H9 (cell line): ENCODE results near the gene KIF26B. TPM values are rescaled to one million over a fixed set of nuclear protein-coding genes. Genes with fewer than 3 reads are reported as not detected.

ENCODE experiments used
- DNase-seq: peaks from one replicate; pipeline ENCODE4 v3.0.0-alpha.2; 2017
- H2AFZ ChIP-seq: one replicate; pipeline ENCODE4 v1.6.1; 2013; ENCODE audit warnings: mild to moderate bottlenecking, low read length, control low read depth, moderate library complexity
- H2AK5ac ChIP-seq: 2 replicates; pipeline ENCODE4 v1.6.1; 2013; ENCODE audit warnings: low read length, control low read depth, mixed read lengths; ENCODE audit not compliant: insufficient read length
- H2BK120ac ChIP-seq: one replicate; pipeline ENCODE4 v1.6.1; 2013; ENCODE audit warnings: low read depth, mild to moderate bottlenecking, low read length, control low read depth, inconsistent platforms; ENCODE audit not compliant: poor library complexity, severe bottlenecking
- H2BK12ac ChIP-seq: 2 replicates; pipeline ENCODE4 v1.6.1; 2013; ENCODE audit warnings: low read length, control low read depth, mixed read lengths, low read depth; ENCODE audit not compliant: insufficient read length
- H2BK15ac ChIP-seq: 2 replicates; pipeline ENCODE4 v1.6.1; 2013; ENCODE audit warnings: low read depth, low read length, control low read depth
- H2BK20ac ChIP-seq: one replicate; pipeline ENCODE4 v1.6.1; 2013; ENCODE audit warnings: low read depth, mild to moderate bottlenecking, low read length, control low read depth, inconsistent platforms; ENCODE audit not compliant: poor library complexity, severe bottlenecking
- H2BK5ac ChIP-seq: 2 replicates; pipeline ENCODE4 v1.6.1; 2013; ENCODE audit warnings: low read length, control low read depth, mixed read lengths; ENCODE audit not compliant: insufficient read length
- H3K14ac ChIP-seq: 2 replicates; pipeline ENCODE4 v1.6.1; 2013; ENCODE audit warnings: low read length, control low read depth; ENCODE audit not compliant: insufficient read depth
- H3K18ac ChIP-seq: 2 replicates; pipeline ENCODE4 v1.6.1; 2013; ENCODE audit warnings: low read depth, mild to moderate bottlenecking, mixed read lengths, low read length, control low read depth; ENCODE audit not compliant: insufficient read length
- H3K23ac ChIP-seq: 2 replicates; pipeline ENCODE4 v1.6.1; 2013; ENCODE audit warnings: low read length, control low read depth, mixed read lengths, low read depth; ENCODE audit not compliant: insufficient read length
- H3K23me2 ChIP-seq: 2 replicates; pipeline ENCODE4 v1.6.1; 2013; ENCODE audit warnings: low read depth, mild to moderate bottlenecking, mixed read lengths, low read length, control low read depth; ENCODE audit not compliant: insufficient read length, poor library complexity, severe bottlenecking
- H3K27ac ChIP-seq: 2 replicates; pipeline ENCODE4 v1.5.1; 2013; ENCODE audit warnings: low read length, control low read depth, mixed read lengths, low read depth; ENCODE audit not compliant: insufficient read length
- H3K27me3 ChIP-seq: 2 replicates; pipeline ENCODE4 v1.6.1; 2013; ENCODE audit warnings: low read length, control low read depth, inconsistent platforms; ENCODE audit not compliant: insufficient read depth
- H3K4ac ChIP-seq: 2 replicates; pipeline ENCODE4 v1.6.1; 2013; ENCODE audit warnings: low read depth, mild to moderate bottlenecking, control low read depth, inconsistent platforms, low read length, moderate library complexity
- H3K4me1 ChIP-seq: 2 replicates; pipeline ENCODE4 v1.6.1; 2013; ENCODE audit warnings: low read length, control low read depth, inconsistent platforms; ENCODE audit not compliant: insufficient read depth
- H3K4me2 ChIP-seq: 2 replicates; pipeline ENCODE4 v1.6.1; 2013; ENCODE audit warnings: low read length, control low read depth, mixed read lengths; ENCODE audit not compliant: insufficient read length, insufficient read depth
- H3K56ac ChIP-seq: 2 replicates; pipeline ENCODE4 v1.6.1; 2013; ENCODE audit warnings: low read depth, mild to moderate bottlenecking, mixed read lengths, low read length, control low read depth; ENCODE audit not compliant: insufficient read length
- H3K79me1 ChIP-seq: 2 replicates; pipeline ENCODE4 v1.6.1; 2013; ENCODE audit warnings: low read depth, mild to moderate bottlenecking, moderate library complexity, low read length, control low read depth, inconsistent platforms; ENCODE audit not compliant: insufficient read depth, poor library complexity, severe bottlenecking
- H3K79me2 ChIP-seq: 2 replicates; pipeline ENCODE4 v1.6.1; 2013; ENCODE audit warnings: low read length, control low read depth, inconsistent platforms; ENCODE audit not compliant: insufficient read depth
- H3K9ac ChIP-seq: 2 replicates; pipeline ENCODE4 v1.6.1; 2013; ENCODE audit warnings: low read length, control low read depth, mixed read lengths; ENCODE audit not compliant: insufficient read length; ENCODE audit errors: extremely low read depth
- H3K9me3 ChIP-seq: one replicate; pipeline ENCODE4 v1.6.1; 2013; ENCODE audit warnings: low read depth, low read length, inconsistent platforms; ENCODE audit not compliant: control insufficient read depth
- H3T11ph ChIP-seq: one replicate; pipeline ENCODE4 v1.6.1; 2013; ENCODE audit warnings: mild to moderate bottlenecking, low read length, control low read depth, inconsistent platforms
- H4K20me1 ChIP-seq: one replicate; pipeline ENCODE4 v1.6.1; 2013; ENCODE audit not compliant: control insufficient read depth, insufficient read length, insufficient read depth
- H4K5ac ChIP-seq: 2 replicates; pipeline ENCODE4 v1.6.1; 2013; ENCODE audit warnings: low read depth, mild to moderate bottlenecking, mixed read lengths, low read length, control low read depth; ENCODE audit not compliant: insufficient read length
- H4K8ac ChIP-seq: replicated peaks from 2 replicates; pipeline ENCODE4 v1.6.1; 2013; ENCODE audit warnings: low read length, control low read depth, mixed read lengths, low read depth; ENCODE audit not compliant: insufficient read length
- H4K91ac ChIP-seq: 2 replicates; pipeline ENCODE4 v1.6.1; 2013; ENCODE audit warnings: low read depth, mild to moderate bottlenecking, moderate library complexity, mixed read lengths, low read length, control low read depth; ENCODE audit not compliant: insufficient read length
- H3K27ac Mint-ChIP-seq, 3 experiments: 2 replicates in 2 of 3; 3 replicates in 1 of 3; pipeline ENCODE4 v1.8.0; 2020 to 2021; ENCODE audit warnings: mixed read lengths in 3 of 3, mild to moderate bottlenecking in 1 of 3, moderate library complexity in 1 of 3
- H3K27me3 Mint-ChIP-seq: 2 replicates; pipeline ENCODE4 v1.8.0; 2021; ENCODE audit warnings: low read depth, mild to moderate bottlenecking, moderate library complexity, mixed read lengths
- H3K36me3 Mint-ChIP-seq, 3 experiments: 2 replicates in 2 of 3; 3 replicates in 1 of 3; pipeline ENCODE4 v1.8.0; 2020 to 2021; ENCODE audit warnings: low read depth in 3 of 3, mixed read lengths in 3 of 3; ENCODE audit not compliant: insufficient read depth in 1 of 3
- H3K4me1 Mint-ChIP-seq, 2 experiments: 2 replicates each; pipeline ENCODE4 v1.8.0; 2020; ENCODE audit warnings: mixed read lengths in 2 of 2
- H3K4me3 Mint-ChIP-seq, 2 experiments: 2 replicates in 1 of 2; 3 replicates in 1 of 2; pipeline ENCODE4 v1.8.0; 2020 to 2021; ENCODE audit warnings: mild to moderate bottlenecking in 2 of 2, mixed read lengths in 2 of 2, moderate library complexity in 1 of 2
- H3K9me3 Mint-ChIP-seq, 2 experiments: 2 replicates in 1 of 2; 3 replicates in 1 of 2; pipeline ENCODE4 v1.8.0; 2020; ENCODE audit warnings: mild to moderate bottlenecking in 2 of 2, mixed read lengths in 2 of 2, moderate library complexity in 1 of 2
- WGBS: extraction: QIAGEN DNeasy Blood & Tissue Kit; methylation state at CpG from one replicate; pipeline ENCODE4 v1.1.7; 2013; ENCODE audit warnings: missing lambda C conversion rate, low lambda C conversion rate, mixed read lengths; ENCODE audit not compliant: insufficient read length; ENCODE audit errors: extremely low coverage; 5-methylcytosine and 5-hydroxymethylcytosine counted together
- total RNA-seq: library from RNA; stranded (reverse); gene quantifications from 2 replicates; pipeline ENCODE4 v1.2.1, GENCODE V29; 2021
- TF ChIP-seq, protein P1 (sequence below): fragments of 200-600 bp; sonication (generic); conservative IDR thresholded peaks from 3 replicates; pipeline ENCODE4 v1.8.0; 2021; ENCODE audit warnings: antibody characterized with exemption, mild to moderate bottlenecking

KIF26B gene
- total RNA-seq, 1 experiment from 2014 or later = 0.13 TPM

GRCh38 chr1:245419461-245419978 is 264.7 kb downstream of the KIF26B start:
- Histone ChIP-seq H2AFZ (no peak overlapping the region), H4K20me1 (no peaks in the 10 kb centered on the region), H2BK20ac (no peak overlapping the region), H3K79me1 (no peaks in the 10 kb centered on the region), H3K23ac (no peak overlapping the region), H3K23me2 (no peaks in the 10 kb centered on the region), H3T11ph (no peak overlapping the region), H2AK5ac (no peak overlapping the region), H3K14ac (no peak overlapping the region), H2BK5ac (no peak overlapping the region), H3K56ac (no peak overlapping the region), H3K9ac (no peak overlapping the region), H2BK12ac (no peak overlapping the region), H4K91ac (no peak overlapping the region), H2BK15ac (no peak overlapping the region), H3K9me3 (no peaks in the 10 kb centered on the region), H3K27me3 (no peaks in the 10 kb centered on the region), H3K4me2 (no peak overlapping the region), H4K5ac (no peak overlapping the region), H2BK120ac (no peak overlapping the region), H3K4me1 (no peaks in the 10 kb centered on the region), H3K79me2 (no peaks in the 10 kb centered on the region), H4K8ac (no peak overlapping the region), H3K27ac (no peak overlapping the region), H3K18ac (no peak overlapping the region), H3K4ac (no peak overlapping the region)
- no peaks in the 10 kb centered on the region; a peak in 1 of 7 replicates for H3K36me3 Mint-ChIP-seq
- peaks cover 0 to 7% of the 10 kb centered on the region in 2 experiments; a peak in 2 of 4 replicates for H3K4me1 Mint-ChIP-seq
- H3K9me3 Mint-ChIP-seq = no peaks in the 10 kb centered on the region
- no peak for DNase-seq
- H3K27ac Mint-ChIP-seq = no peak overlapping the region
- no CpG with 5 or more reads among the region's 15 CpGs for WGBS
- TF ChIP-seq, protein P1, sequence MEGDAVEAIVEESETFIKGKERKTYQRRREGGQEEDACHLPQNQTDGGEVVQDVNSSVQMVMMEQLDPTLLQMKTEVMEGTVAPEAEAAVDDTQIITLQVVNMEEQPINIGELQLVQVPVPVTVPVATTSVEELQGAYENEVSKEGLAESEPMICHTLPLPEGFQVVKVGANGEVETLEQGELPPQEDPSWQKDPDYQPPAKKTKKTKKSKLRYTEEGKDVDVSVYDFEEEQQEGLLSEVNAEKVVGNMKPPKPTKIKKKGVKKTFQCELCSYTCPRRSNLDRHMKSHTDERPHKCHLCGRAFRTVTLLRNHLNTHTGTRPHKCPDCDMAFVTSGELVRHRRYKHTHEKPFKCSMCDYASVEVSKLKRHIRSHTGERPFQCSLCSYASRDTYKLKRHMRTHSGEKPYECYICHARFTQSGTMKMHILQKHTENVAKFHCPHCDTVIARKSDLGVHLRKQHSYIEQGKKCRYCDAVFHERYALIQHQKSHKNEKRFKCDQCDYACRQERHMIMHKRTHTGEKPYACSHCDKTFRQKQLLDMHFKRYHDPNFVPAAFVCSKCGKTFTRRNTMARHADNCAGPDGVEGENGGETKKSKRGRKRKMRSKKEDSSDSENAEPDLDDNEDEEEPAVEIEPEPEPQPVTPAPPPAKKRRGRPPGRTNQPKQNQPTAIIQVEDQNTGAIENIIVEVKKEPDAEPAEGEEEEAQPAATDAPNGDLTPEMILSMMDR = no peak
- no peak overlapping the region for H3K4me3 Mint-ChIP-seq
- H3K27me3 Mint-ChIP-seq = no peaks in the 10 kb centered on the region
